ENCODE measurements around the gene CCSAP. TPM values are rescaled to one million over a fixed set of nuclear protein-coding genes. Genes with fewer than 3 reads are reported as not detected.
A peak's percentile ranks its signal among the peaks of the same experiment; 100 is the strongest.

CCSAP gene
- total and polyA plus RNA-seq, 2 of the 13 experiments (the other 11 are each of a cell fraction or from before 2014, with no cell fraction given), result 3.7 to 9.0 TPM

DNA sequence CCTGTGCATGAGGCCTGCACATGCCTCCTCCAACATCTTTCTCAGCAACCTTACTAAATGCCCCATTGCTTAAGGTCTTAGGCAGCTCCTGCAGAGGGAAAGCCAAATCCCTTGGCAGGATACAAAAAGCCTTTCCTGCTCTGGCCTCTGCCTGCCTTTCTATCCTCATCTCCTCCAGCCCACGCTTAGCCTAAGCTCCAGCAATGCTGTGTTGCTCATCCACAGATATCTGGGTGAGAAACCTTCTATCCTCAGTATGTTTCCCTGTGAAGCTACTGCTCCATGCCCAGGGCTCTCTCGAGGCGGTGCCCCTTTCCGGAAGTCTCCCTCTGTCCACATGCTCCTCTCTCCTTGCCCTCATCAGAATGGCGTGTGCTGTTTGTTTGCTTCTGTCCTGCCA is 37.0 kb upstream of the CCSAP start:
- Histone ChIP-seq H2AFZ (ENCODE audit: low read length) (no peak overlapping the region), H3K36me3 (replicated peaks in 1 of 2; ENCODE audit: control insufficient read depth in 1 of 2, insufficient read depth in 2 of 2, low read length in 2 of 2) (no peaks in the 10 kb centered on the region), H3K4me1 (ENCODE audit: insufficient read depth, low read length) (no peaks in the 10 kb centered on the region), H3K4me3 (replicated peaks in 1 of 3; ENCODE audit: insufficient read depth in 1 of 3, low read depth in 2 of 3, low read length in 3 of 3) (no peak overlapping the region), H3K4me2 (ENCODE audit: low read depth, low read length) (no peak overlapping the region), H3K79me2 (ENCODE audit: insufficient read depth, low read length) (no peaks in the 10 kb centered on the region), H3K27ac (ENCODE audit: extremely low read length, insufficient read depth, low read length) (no peak overlapping the region), H3K27me3 (ENCODE audit: control insufficient read depth in 1 of 2, insufficient read depth in 2 of 2, low read length in 2 of 2) (peaks cover 3 to 30% of the 10 kb centered on the region in 2 experiments; a peak in 4 of 5 replicates), H3K9ac (ENCODE audit: insufficient read depth, low read depth, low read length) (no peak overlapping the region), H4K20me1 (ENCODE audit: insufficient read depth, low read length) (no peaks in the 10 kb centered on the region), H3K9me3 (ENCODE audit: low read length) (no peaks in the 10 kb centered on the region)
- FAIRE-seq (no peak), ATAC-seq (no peak), DNase-seq (ENCODE audit: low spot score) (no peak)
- in situ Hi-C loops (cut with HindIII; ENCODE audit: extremely low pct_ligation_motif_present, low pct_unique_long_range_greater_than_20kb), result no loop called here
- BruUV-seq (replicated peaks), result no TSS peak
- intact Hi-C loops (cut with micrococcal nuclease; ENCODE audit: unreplicated experiment), result no loop called here
- ChIA-PET POLR2A (no interaction called here), CTCF (ENCODE audit: low intra/inter-chr PET ratio, low total read pairs) (no interaction called here)
- WGBS (ENCODE audit: low lambda C conversion rate), result 20% methylated on average over 5 of the region's 5 CpGs
- TF ChIP-seq AGO2 (optimal IDR thresholded peaks at IDR 0.05; ENCODE audit: low read depth, low read length) (no peak), RORA (CRISPR knock-in tag; IDR thresholded peaks at IDR 0.05) (no peak), ZNF781 (CRISPR knock-in tag; IDR thresholded peaks at IDR 0.05; ENCODE audit: borderline replicate concordance, not compliant biosample characterization) (no peak), ELF4 (CRISPR knock-in tag; IDR thresholded peaks at IDR 0.05; ENCODE audit: borderline replicate concordance) (no peak), ZNF367 (CRISPR knock-in tag; IDR thresholded peaks at IDR 0.05; ENCODE audit: borderline replicate concordance) (no peak)

DNA sequence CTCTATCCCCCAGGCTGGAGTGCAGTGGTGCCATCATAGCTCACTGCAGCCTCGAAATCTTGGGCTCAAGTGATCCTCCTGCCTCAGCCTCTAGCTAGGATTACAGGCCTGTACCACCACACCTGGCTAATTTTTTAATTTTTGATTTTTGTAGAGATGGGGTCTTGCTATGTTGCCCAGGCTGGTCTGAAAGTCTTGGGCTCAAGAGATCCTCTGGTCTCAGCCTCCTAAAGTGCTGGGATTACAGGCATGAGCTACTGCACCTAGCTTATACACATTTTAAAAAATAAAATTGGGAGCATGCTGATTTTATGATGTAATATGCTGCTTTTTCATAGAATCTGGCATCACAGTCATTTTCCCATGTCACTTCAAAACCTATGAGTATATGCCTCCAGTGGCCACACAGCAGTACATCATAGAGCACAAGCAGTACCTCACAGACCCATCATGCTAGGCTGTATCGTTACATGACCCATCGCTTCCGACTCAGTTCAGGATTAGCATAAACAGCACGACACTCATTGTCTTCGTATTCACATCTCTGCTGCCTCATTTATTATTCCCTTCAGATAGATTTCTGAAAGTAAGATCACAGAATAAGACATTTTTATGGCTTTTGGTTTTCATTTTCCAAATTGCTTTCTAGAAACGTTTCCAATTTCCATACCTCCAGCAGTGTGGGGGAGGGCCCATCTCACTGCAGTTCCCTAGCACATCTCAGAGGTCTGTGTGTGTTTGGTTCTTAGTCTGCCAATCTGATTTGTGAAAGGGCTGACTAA is 35.9 kb upstream of the CCSAP start:
- 26% methylated on average over 7 of the region's 7 CpGs for WGBS (ENCODE audit: low lambda C conversion rate)
- TF ChIP-seq ZNF121 (CRISPR knock-in tag; IDR thresholded peaks at IDR 0.05) (peak; percentile 71), ZFY (CRISPR knock-in tag; IDR thresholded peaks at IDR 0.05) (no peak), EP300 (IDR thresholded peaks at IDR 0.05; ENCODE audit: low read depth in 2 of 2, low read length in 2 of 2) (no peak), EP300 (CRISPR knock-in tag; IDR thresholded peaks at IDR 0.05; ENCODE audit: borderline replicate concordance) (no peak), MAFF (IDR thresholded peaks at IDR 0.05; ENCODE audit: low read depth, low read length) (no peak), HNRNPK (IDR thresholded peaks at IDR 0.05; ENCODE audit: low read depth, low read length, poor library complexity, severe bottlenecking) (no peak), ZSCAN12 (CRISPR knock-in tag; IDR thresholded peaks at IDR 0.05) (no peak)
- TF ChIP-seq, protein P1, sequence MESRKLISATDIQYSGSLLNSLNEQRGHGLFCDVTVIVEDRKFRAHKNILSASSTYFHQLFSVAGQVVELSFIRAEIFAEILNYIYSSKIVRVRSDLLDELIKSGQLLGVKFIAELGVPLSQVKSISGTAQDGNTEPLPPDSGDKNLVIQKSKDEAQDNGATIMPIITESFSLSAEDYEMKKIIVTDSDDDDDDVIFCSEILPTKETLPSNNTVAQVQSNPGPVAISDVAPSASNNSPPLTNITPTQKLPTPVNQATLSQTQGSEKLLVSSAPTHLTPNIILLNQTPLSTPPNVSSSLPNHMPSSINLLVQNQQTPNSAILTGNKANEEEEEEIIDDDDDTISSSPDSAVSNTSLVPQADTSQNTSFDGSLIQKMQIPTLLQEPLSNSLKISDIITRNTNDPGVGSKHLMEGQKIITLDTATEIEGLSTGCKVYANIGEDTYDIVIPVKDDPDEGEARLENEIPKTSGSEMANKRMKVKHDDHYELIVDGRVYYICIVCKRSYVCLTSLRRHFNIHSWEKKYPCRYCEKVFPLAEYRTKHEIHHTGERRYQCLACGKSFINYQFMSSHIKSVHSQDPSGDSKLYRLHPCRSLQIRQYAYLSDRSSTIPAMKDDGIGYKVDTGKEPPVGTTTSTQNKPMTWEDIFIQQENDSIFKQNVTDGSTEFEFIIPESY (CRISPR knock-in tag; IDR thresholded peaks at IDR 0.05), result no peak
- TF ChIP-seq, protein P2, sequence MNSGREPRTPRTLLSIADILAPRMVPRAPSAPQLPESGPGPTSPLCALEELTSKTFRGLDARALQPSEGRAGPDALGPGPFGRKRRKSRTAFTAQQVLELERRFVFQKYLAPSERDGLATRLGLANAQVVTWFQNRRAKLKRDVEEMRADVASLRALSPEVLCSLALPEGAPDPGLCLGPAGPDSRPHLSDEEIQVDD (CRISPR knock-in tag; IDR thresholded peaks at IDR 0.05; ENCODE audit: borderline replicate concordance), result no peak
- H3K27ac ChIP-seq (ENCODE audit: extremely low read length, insufficient read depth, low read length), result no peak overlapping the region
- CTCF ChIA-PET (ENCODE audit: low intra/inter-chr PET ratio, low total read pairs), result no interaction called here
- intact Hi-C loops (cut with micrococcal nuclease; ENCODE audit: unreplicated experiment) (no loop called here), in situ Hi-C loops (cut with HindIII; ENCODE audit: extremely low pct_ligation_motif_present, low pct_unique_long_range_greater_than_20kb) (no loop called here)
- H3K79me2 ChIP-seq (ENCODE audit: insufficient read depth, low read length), result no peaks in the 10 kb centered on the region
- no peak overlapping the region for H3K4me3 ChIP-seq (replicated peaks in 1 of 3; ENCODE audit: insufficient read depth in 1 of 3, low read depth in 2 of 3, low read length in 3 of 3)
- H3K9me3 ChIP-seq (ENCODE audit: low read length), result no peaks in the 10 kb centered on the region
- POLR2A ChIA-PET, result no interaction called here
- H3K4me2 ChIP-seq (ENCODE audit: low read depth, low read length), result no peak overlapping the region
- H3K9ac ChIP-seq (ENCODE audit: insufficient read depth, low read depth, low read length), result no peak overlapping the region
- H3K36me3 ChIP-seq (replicated peaks in 1 of 2; ENCODE audit: control insufficient read depth in 1 of 2, insufficient read depth in 2 of 2, low read length in 2 of 2), result no peaks in the 10 kb centered on the region
- BruUV-seq (replicated peaks), result no TSS peak
- ATAC-seq, result peak; percentile 79
- peaks cover 3 to 30% of the 10 kb centered on the region in 2 experiments; a peak in 4 of 5 replicates for H3K27me3 ChIP-seq (ENCODE audit: control insufficient read depth in 1 of 2, insufficient read depth in 2 of 2, low read length in 2 of 2)
- no peaks in the 10 kb centered on the region for H4K20me1 ChIP-seq (ENCODE audit: insufficient read depth, low read length)
- FAIRE-seq, result no peak
- no peak overlapping the region for H2AFZ ChIP-seq (ENCODE audit: low read length)
- DNase-seq (ENCODE audit: low spot score), result no peak
- H3K4me1 ChIP-seq (ENCODE audit: insufficient read depth, low read length), result no peaks in the 10 kb centered on the region
